H1 (cell line): ENCODE results near the gene CCDC175. TPM values are rescaled to one million over a fixed set of nuclear protein-coding genes. Genes with fewer than 3 reads are reported as not detected.

ENCODE experiments used
- CTCF ChIA-PET: fragments of 300-600 bp; sonication (Branson Sonifier 250); formaldehyde crosslinking; loops from one replicate; lab custom pipeline; 2021; ENCODE audit not compliant: partially characterized antibody; lab: Charles Lee
- POLR2A ChIA-PET: fragments of 300-600 bp; sonication (Branson Sonifier 250); formaldehyde crosslinking; loops from one replicate; lab custom pipeline; 2021; ENCODE audit warnings: inconsistent platforms; ENCODE audit not compliant: partially characterized antibody; lab: Charles Lee
- DNase-seq, 2 experiments: peaks; one replicate each; pipeline versions ENCODE4 v3.0.0 to v3.0.0-alpha.2; 2010 to 2022; ENCODE audit warnings: low spot score in 2 of 2, low read depth in 1 of 2, mixed read lengths in 1 of 2
- FAIRE-seq: peaks from 2 replicates; lab custom pipeline; 2011; peaks lifted over from hg19 to GRCh38; lab: Jason Lieb, UNC
- H2AFZ ChIP-seq: 2 replicates; pipeline ENCODE4 v1.8.1; 2012; ENCODE audit warnings: low read length, inconsistent platforms
- H2AK5ac ChIP-seq: 2 replicates; pipeline ENCODE4 v1.6.1; 2013; ENCODE audit warnings: low read depth, low read length
- H2BK120ac ChIP-seq: replicated peaks from 2 replicates; pipeline ENCODE3; 2013; ENCODE audit warnings: low read depth, low read length, inconsistent platforms
- H2BK12ac ChIP-seq: 2 replicates; pipeline ENCODE4 v1.6.1; 2013; ENCODE audit warnings: low read depth, low read length
- H2BK15ac ChIP-seq: 2 replicates; pipeline ENCODE4 v1.6.1; 2013; ENCODE audit warnings: low read length
- H2BK20ac ChIP-seq: 2 replicates; pipeline ENCODE4 v1.6.1; 2013; ENCODE audit warnings: low read length
- H2BK5ac ChIP-seq: 2 replicates; pipeline ENCODE4 v1.6.1; 2013; ENCODE audit warnings: low read depth, low read length
- H3K14ac ChIP-seq: 2 replicates; pipeline ENCODE4 v1.6.1; 2013; ENCODE audit warnings: inconsistent platforms; ENCODE audit not compliant: insufficient read length
- H3K18ac ChIP-seq: 2 replicates; pipeline ENCODE4 v1.6.1; 2013; ENCODE audit warnings: low read length; ENCODE audit errors: extremely low read depth
- H3K23ac ChIP-seq: 2 replicates; pipeline ENCODE4 v1.6.1; 2013; ENCODE audit warnings: inconsistent platforms; ENCODE audit not compliant: insufficient read length
- H3K23me2 ChIP-seq: 2 replicates; pipeline ENCODE4 v1.6.1; 2013; ENCODE audit warnings: low read depth, low read length
- H3K27ac ChIP-seq: 2 replicates; pipeline ENCODE4 v1.6.1; 2011; ENCODE audit warnings: low read depth, low read length, inconsistent platforms
- H3K27me3 ChIP-seq, 4 experiments: replicated peaks in 1 of 4; 1 replicate in 1 of 4; 2 replicates in 3 of 4; pipeline versions ENCODE4 v1.6.1 to v1.8.1; 2011 to 2013; ENCODE audit warnings: low read length in 3 of 4, mild to moderate bottlenecking in 3 of 4, inconsistent platforms in 2 of 4, mixed read lengths in 2 of 4, moderate library complexity in 1 of 4; ENCODE audit not compliant: control insufficient read depth in 3 of 4, insufficient read depth in 3 of 4; ENCODE audit errors: extremely low read depth in 1 of 4
- H3K36me3 ChIP-seq, 4 experiments: 2 replicates each; pipeline versions ENCODE4 v1.6.1 to v1.8.1; 2011 to 2013; ENCODE audit warnings: mild to moderate bottlenecking in 4 of 4, low read length in 3 of 4, moderate library complexity in 2 of 4, control low read depth in 1 of 4, inconsistent platforms in 1 of 4; ENCODE audit not compliant: insufficient read depth in 4 of 4, control insufficient read depth in 2 of 4
- H3K4ac ChIP-seq: replicated peaks from 2 replicates; pipeline ENCODE3; 2013; ENCODE audit warnings: low read length, low read depth, mixed read lengths, inconsistent platforms; ENCODE audit not compliant: insufficient read length
- H3K4me1 ChIP-seq, 4 experiments: replicated peaks in 1 of 4; 1 replicate in 1 of 4; 2 replicates in 3 of 4; pipeline versions ENCODE4 v1.6.1 to v1.8.1; 2011 to 2013; ENCODE audit warnings: low read length in 3 of 4, inconsistent platforms in 2 of 4, mixed read lengths in 1 of 4; ENCODE audit not compliant: insufficient read depth in 4 of 4, control insufficient read depth in 3 of 4
- H3K4me2 ChIP-seq, 2 experiments: 2 replicates each; pipeline versions ENCODE4 v1.6.1 to v1.8.1; 2011 to 2013; ENCODE audit warnings: low read depth in 2 of 2, low read length in 2 of 2, control low read depth in 1 of 2, inconsistent platforms in 1 of 2, mild to moderate bottlenecking in 1 of 2; ENCODE audit not compliant: insufficient read depth in 1 of 2
- H3K4me3 ChIP-seq, 4 experiments: fragments of 200-600, 300-600 bp in 1 of 4; sonication (generic), shearing (Covaris generic), sonication (Bioruptor Twin) in 1 of 4; 2 replicates each; pipeline versions ENCODE4 v1.5.1 to v1.8.1; 2011 to 2016; ENCODE audit warnings: low read length in 4 of 4, low read depth in 3 of 4, control low read depth in 2 of 4, inconsistent platforms in 2 of 4, mild to moderate bottlenecking in 2 of 4, mixed read lengths in 1 of 4, moderate library complexity in 1 of 4; ENCODE audit not compliant: insufficient read depth in 2 of 4; ENCODE audit errors: extremely low read depth in 1 of 4
- H3K56ac ChIP-seq: replicated peaks from 2 replicates; pipeline ENCODE3; 2013; ENCODE audit warnings: low read depth, mild to moderate bottlenecking, mixed read lengths, low read length, inconsistent platforms; ENCODE audit not compliant: insufficient read length
- H3K79me1 ChIP-seq: 2 replicates; pipeline ENCODE4 v1.6.1; 2013; ENCODE audit warnings: low read depth, low read length, control low read depth
- H3K79me2 ChIP-seq, 2 experiments: 2 replicates each; pipeline versions ENCODE4 v1.6.1 to v1.8.1; 2012 to 2013; ENCODE audit warnings: low read length in 2 of 2, mild to moderate bottlenecking in 2 of 2, inconsistent platforms in 1 of 2; ENCODE audit not compliant: insufficient read depth in 2 of 2, control insufficient read depth in 1 of 2
- H3K9ac ChIP-seq, 4 experiments: replicated peaks in 1 of 4; 1 replicate in 1 of 4; 2 replicates in 3 of 4; pipeline versions ENCODE4 v1.6.1 to v1.8.1; 2011 to 2013; ENCODE audit warnings: low read depth in 3 of 4, low read length in 3 of 4, control low read depth in 2 of 4, mild to moderate bottlenecking in 2 of 4, moderate library complexity in 2 of 4, inconsistent platforms in 1 of 4; ENCODE audit errors: extremely low read depth in 1 of 4
- H3K9me3 ChIP-seq, 2 experiments: 2 replicates each; pipeline versions ENCODE4 v1.6.1 to v1.8.1; 2012 to 2013; ENCODE audit warnings: mild to moderate bottlenecking in 2 of 2, moderate library complexity in 2 of 2, control low read depth in 1 of 2, inconsistent platforms in 1 of 2, low read depth in 1 of 2, low read length in 1 of 2, mixed read lengths in 1 of 2; ENCODE audit not compliant: insufficient read depth in 2 of 2
- H4K20me1 ChIP-seq, 2 experiments: replicated peaks in 1 of 2; 2 replicates each; pipeline versions ENCODE3 to v1.8.1; 2011 to 2013; ENCODE audit warnings: inconsistent platforms in 2 of 2, low read length in 2 of 2, mild to moderate bottlenecking in 1 of 2; ENCODE audit not compliant: insufficient read depth in 2 of 2, control insufficient read depth in 1 of 2
- H4K5ac ChIP-seq: 2 replicates; pipeline ENCODE4 v1.6.1; 2013; ENCODE audit warnings: low read length, low read depth, mixed read lengths, inconsistent platforms; ENCODE audit not compliant: insufficient read length
- H4K8ac ChIP-seq: 2 replicates; pipeline ENCODE4 v1.8.0; 2013; ENCODE audit warnings: mild to moderate bottlenecking, moderate library complexity, low read length, inconsistent platforms; ENCODE audit not compliant: insufficient read depth; ENCODE audit errors: extremely low read depth
- H4K91ac ChIP-seq: replicated peaks from 2 replicates; pipeline ENCODE3; 2013; ENCODE audit warnings: low read length, mixed read lengths, inconsistent platforms; ENCODE audit not compliant: insufficient read length
- KDM1A ChIP-seq: fragments of 200-600, 300-600 bp; sonication (generic); IDR thresholded peaks from 2 replicates; pipeline ENCODE4 v1.7.1; 2016; ENCODE audit warnings: mild to moderate bottlenecking, low read length, borderline replicate concordance
- NRF1 ChIP-seq: IDR thresholded peaks from 2 replicates; pipeline ENCODE4 v1.6.1; 2011; ENCODE audit warnings: mild to moderate bottlenecking, low read depth, low read length, improper control_type of control experiment
- RAD21 ChIP-seq, 2 experiments: IDR thresholded peaks in 1 of 2; conservative IDR thresholded peaks in 1 of 2; 2 replicates each; pipeline ENCODE4 v1.6.1; 2011; ENCODE audit warnings: low read depth in 2 of 2, low read length in 2 of 2, improper control_type of control experiment in 1 of 2, inconsistent platforms in 1 of 2, mild to moderate bottlenecking in 1 of 2, moderate library complexity in 1 of 2
- RXRA ChIP-seq: IDR thresholded peaks from 2 replicates; pipeline ENCODE4 v1.6.1; 2011; ENCODE audit warnings: low read depth, mild to moderate bottlenecking, low read length, moderate library complexity; ENCODE audit not compliant: insufficient read depth
- SIX5 ChIP-seq: IDR thresholded peaks from 2 replicates; pipeline ENCODE4 v1.6.1; 2011; ENCODE audit warnings: mild to moderate bottlenecking, low read depth, low read length
- SP1 ChIP-seq: IDR thresholded peaks from 2 replicates; pipeline ENCODE4 v1.6.1; 2011; ENCODE audit warnings: low read depth, low read length
- TBP ChIP-seq: IDR thresholded peaks from 2 replicates; pipeline ENCODE4 v1.6.1; 2011; ENCODE audit warnings: low read depth, low read length, improper control_type of control experiment
- TEAD4 ChIP-seq: IDR thresholded peaks from 2 replicates; pipeline ENCODE4 v1.6.1; 2012; ENCODE audit warnings: low read depth, low read length, inconsistent platforms, mixed read lengths
- USF2 ChIP-seq: IDR thresholded peaks from 2 replicates; pipeline ENCODE4 v1.6.1; 2011; ENCODE audit warnings: low read length, improper control_type of control experiment
- ZNF274 ChIP-seq: IDR thresholded peaks from 2 replicates; pipeline ENCODE4 v1.7.0; 2012; ENCODE audit warnings: low read length, borderline replicate concordance; ENCODE audit errors: extremely low read depth
- WGBS, 2 experiments: shearing (Covaris generic) in 1 of 2; methylation state at CpG; one replicate each; pipeline versions ENCODE4 v1.1.6 to v1.1.7; 2013 to 2015; ENCODE audit warnings: low lambda C conversion rate in 2 of 2, mixed read lengths in 2 of 2, inconsistent platforms in 1 of 2, low coverage in 1 of 2, missing lambda C conversion rate in 1 of 2; ENCODE audit not compliant: insufficient replicate concordance in 2 of 2, insufficient coverage in 1 of 2, insufficient read length in 1 of 2; ENCODE audit errors: extremely low coverage in 1 of 2, missing lambda C conversion rate in 1 of 2; 5-methylcytosine and 5-hydroxymethylcytosine counted together
- polyA plus RNA-seq, 7 experiments: library from polyadenylated mRNA; depleted of rRNA in 3 of 7; stranded (reverse) in 5 of 7; unstranded in 2 of 7; fragments of >200 nt in 5 of 7; fragments of 200-250 nt in 2 of 7; gene quantifications; 1 replicate in 5 of 7; 2 replicates in 1 of 7; 4 replicates in 1 of 7; pipeline versions ENCODE4 v1.2.1 to v1.2.3, GENCODE V29; 2011 to 2013; ENCODE audit warnings: missing spikeins in 2 of 7, mixed read lengths in 2 of 7
- total RNA-seq: library from RNA; stranded (reverse); fragmentation: NEBNext Ultra II Directional; extraction: Animal tissue kit (Norgen Biotek cat#: 25700); gene quantifications from 2 replicates; pipeline ENCODE4 v1.2.1, GENCODE V29; 2021
- TF ChIP-seq, protein P1 (sequence below): IDR thresholded peaks from 2 replicates; pipeline ENCODE4 v1.6.1; 2012; ENCODE audit warnings: low read length, inconsistent platforms

Gene CCDC175
- total and polyA plus RNA-seq, 2 of the 8 experiments (the other 6 are each of a cell fraction or from before 2014, with no cell fraction given): 0.19 TPM; not detected in 1

- 50% methylated on average over 1 of the region's 1 CpG; no CpG with 5 or more reads in 1 of the 2 experiments for WGBS, 2 experiments
- Histone ChIP-seq H2AFZ (no peak overlapping the region), H3K18ac (no peak overlapping the region), H3K79me1 (no peaks in the 10 kb centered on the region; the same call in 1 of the 2 replicates), H3K14ac (no peak overlapping the region), H3K4me3 (no peak overlapping the region), H3K23ac (no peak overlapping the region), H3K9me3 (no peaks in the 10 kb centered on the region), H2BK120ac (no peak overlapping the region), H3K79me2 (peaks cover 0 to 26% of the 10 kb centered on the region in 2 experiments; a peak in 2 of 4 replicates), H4K20me1 (peaks cover 0 to 2% of the 10 kb centered on the region in 2 experiments), H4K91ac (no peak overlapping the region), H3K4me1 (peaks cover 0 to 10% (median 3%) of the 10 kb centered on the region in 4 experiments; a peak in 3 of 7 replicates), H4K5ac (no peak overlapping the region), H3K27me3 (no peaks in the 10 kb centered on the region), H2BK15ac (no peak overlapping the region), H3K4me2 (no peak overlapping the region), H2BK12ac (no peak overlapping the region), H4K8ac (no peak overlapping the region), H3K36me3 (peaks cover 5 to 23% (median 12%) of the 10 kb centered on the region in 4 experiments; a peak in 6 of 8 replicates), H3K9ac (no peak overlapping the region), H2AK5ac (no peak overlapping the region), H2BK5ac (no peak overlapping the region), H3K27ac (no peak overlapping the region), H2BK20ac (no peak overlapping the region), H3K4ac (no peak overlapping the region), H3K56ac (no peak overlapping the region), H3K23me2 (peaks cover 7% of the 10 kb centered on the region)
- ChIA-PET CTCF (interaction anchor here (1.0 to 1.5 kb wide), 4 partner anchors 10 to 97 kb away, joined by 3 to 4 read pairs (median 4); partner anchors contain the start of gene CCDC175), POLR2A (interaction anchor here (0.7 to 1.7 kb wide), 3 partner anchors 11 to 230 kb away, joined by 3 to 5 read pairs (median 3); no protein-coding TSS in a partner anchor)
- DNase-seq (no peak), FAIRE-seq (no peak)
- TF ChIP-seq NRF1 (no peak), KDM1A (no peak), RAD21 (IDR thresholded peaks at IDR 0.05 in 1 of 2, conservative IDR thresholded peaks at IDR 0.05 in 1 of 2; ENCODE audit: low read depth in 2 of 2, low read length in 2 of 2) (no peak), USF2 (no peak), TBP (no peak), SIX5 (no peak), RXRA (no peak), ZNF274 (no peak), TEAD4 (no peak), SP1 (no peak)
- TF ChIP-seq, protein P1, sequence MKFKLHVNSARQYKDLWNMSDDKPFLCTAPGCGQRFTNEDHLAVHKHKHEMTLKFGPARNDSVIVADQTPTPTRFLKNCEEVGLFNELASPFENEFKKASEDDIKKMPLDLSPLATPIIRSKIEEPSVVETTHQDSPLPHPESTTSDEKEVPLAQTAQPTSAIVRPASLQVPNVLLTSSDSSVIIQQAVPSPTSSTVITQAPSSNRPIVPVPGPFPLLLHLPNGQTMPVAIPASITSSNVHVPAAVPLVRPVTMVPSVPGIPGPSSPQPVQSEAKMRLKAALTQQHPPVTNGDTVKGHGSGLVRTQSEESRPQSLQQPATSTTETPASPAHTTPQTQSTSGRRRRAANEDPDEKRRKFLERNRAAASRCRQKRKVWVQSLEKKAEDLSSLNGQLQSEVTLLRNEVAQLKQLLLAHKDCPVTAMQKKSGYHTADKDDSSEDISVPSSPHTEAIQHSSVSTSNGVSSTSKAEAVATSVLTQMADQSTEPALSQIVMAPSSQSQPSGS: no peak
These were observed 96.4 kb downstream of the CCDC175 start for GRCh38 chr14:59480166-59480565.
